ENCODE data around the gene RDX. TPM values are rescaled to one million over a fixed set of nuclear protein-coding genes. Genes with fewer than 3 reads are reported as not detected.

The RDX gene
- total RNA-seq, 1 donor from 2014 or later = 125 TPM

- intact Hi-C loops (cut with micrococcal nuclease) = no loop called here
- Histone ChIP-seq H3K36me3 (no peaks in the 10 kb centered on the region), H3K27ac (replicated peaks) (no peak overlapping the region), H3K4me3 (no peak overlapping the region), H3K4me1 (no peaks in the 10 kb centered on the region), H3K9me3 (replicated peaks) (no peaks in the 10 kb centered on the region), H3K27me3 (ENCODE audit: low read depth) (no peaks in the 10 kb centered on the region)
- TF ChIP-seq CTCF (IDR thresholded peaks at IDR 0.05; ENCODE audit: borderline replicate concordance) = no peak
- DNase-seq = no peak
Observed at GRCh38 chr11:110184456-110184855, 112.0 kb downstream of the RDX start.

DNA sequence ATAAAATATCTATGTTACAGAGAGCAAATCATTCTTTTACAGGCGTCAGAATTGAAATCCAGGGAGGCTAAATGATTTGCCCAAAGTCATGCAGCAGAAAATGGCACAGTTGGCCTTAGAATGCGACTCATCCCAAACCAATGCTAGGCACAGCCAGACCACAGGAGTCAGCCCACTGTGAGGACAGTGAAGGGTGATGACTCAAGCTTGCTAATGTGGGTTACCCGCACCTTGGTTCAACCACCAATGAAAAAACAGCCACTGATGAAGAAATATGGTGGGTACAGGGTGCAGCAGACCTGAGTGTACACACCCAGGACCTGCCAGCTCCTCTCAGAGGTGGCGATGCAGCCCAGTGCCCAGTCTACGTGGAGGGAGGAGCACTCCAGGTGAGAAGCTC lies 113.5 kb downstream of the RDX start:
- no peaks in the 10 kb centered on the region for H3K9me3 ChIP-seq (replicated peaks)
- intact Hi-C loops (cut with micrococcal nuclease) = no loop called here
- TF ChIP-seq CTCF (IDR thresholded peaks at IDR 0.05; ENCODE audit: borderline replicate concordance) = no peak
- no peaks in the 10 kb centered on the region for H3K27me3 ChIP-seq (ENCODE audit: low read depth)
- no peak for DNase-seq
- no peaks in the 10 kb centered on the region for H3K4me1 ChIP-seq
- H3K27ac ChIP-seq (replicated peaks) = no peak overlapping the region
- no peaks in the 10 kb centered on the region for H3K36me3 ChIP-seq
- H3K4me3 ChIP-seq = no peak overlapping the region

- no peaks in the 10 kb centered on the region for H3K9me3 ChIP-seq (replicated peaks)
Observed at GRCh38 chr11:110179064-110179463, 117.3 kb downstream of the RDX start.

GRCh38 chr11:110177086-110177456 lies 119.3 kb downstream of the RDX start:
- TF ChIP-seq CTCF (IDR thresholded peaks at IDR 0.05; ENCODE audit: borderline replicate concordance) = no peak
- H3K9me3 ChIP-seq (replicated peaks) = no peaks in the 10 kb centered on the region
- H3K27me3 ChIP-seq (ENCODE audit: low read depth) = no peaks in the 10 kb centered on the region
- peaks cover 10% of the 10 kb centered on the region for H3K4me1 ChIP-seq
- no peak overlapping the region for H3K27ac ChIP-seq (replicated peaks)
- no peak overlapping the region for H3K4me3 ChIP-seq
- H3K36me3 ChIP-seq = no peaks in the 10 kb centered on the region
- DNase-seq = no peak
- intact Hi-C loops (cut with micrococcal nuclease) = no loop called here

More at GRCh38 chr11:110179064-110179463, 117.3 kb downstream of the RDX start:
- peaks cover 7% of the 10 kb centered on the region for H3K4me1 ChIP-seq
- no peaks in the 10 kb centered on the region for H3K27me3 ChIP-seq (ENCODE audit: low read depth)
- no peaks in the 10 kb centered on the region for H3K36me3 ChIP-seq
- intact Hi-C loops (cut with micrococcal nuclease) = no loop called here
- DNase-seq = no peak
- no peak overlapping the region for H3K4me3 ChIP-seq
- no peak for TF ChIP-seq CTCF (IDR thresholded peaks at IDR 0.05; ENCODE audit: borderline replicate concordance)
- H3K27ac ChIP-seq (replicated peaks) = no peak overlapping the region

GRCh38 chr11:110176366-110177085 lies 119.9 kb downstream of the RDX start:
- DNase-seq = no peak
- H3K4me3 ChIP-seq = no peak overlapping the region
- no peaks in the 10 kb centered on the region for H3K9me3 ChIP-seq (replicated peaks)
- H3K4me1 ChIP-seq = peaks cover 10% of the 10 kb centered on the region
- intact Hi-C loops (cut with micrococcal nuclease) = no loop called here
- H3K27me3 ChIP-seq (ENCODE audit: low read depth) = no peaks in the 10 kb centered on the region
- no peak overlapping the region for H3K27ac ChIP-seq (replicated peaks)
- no peak for TF ChIP-seq CTCF (IDR thresholded peaks at IDR 0.05; ENCODE audit: borderline replicate concordance)
- H3K36me3 ChIP-seq = no peaks in the 10 kb centered on the region
